Measurements from ENCODE around the gene DPEP3. TPM values are rescaled to one million over a fixed set of nuclear protein-coding genes. Genes with fewer than 3 reads are reported as not detected.

Gene DPEP3
- total RNA-seq, 2 donors from 2014 or later: not detected

- WGBS, 2 donors: 3% methylated on average over 43 to 55 of the region's 55 CpGs
- H3K9me3 ChIP-seq: no peaks in the 10 kb centered on the region
- peak; percentile 91 for ATAC-seq
- intact Hi-C loops (cut with DNase I): no loop called here
- TF ChIP-seq POLR2A (IDR thresholded peaks at IDR 0.05) (peak; percentile 35 to 82 (median 79)), CTCF (IDR thresholded peaks at IDR 0.05) (peak in 1 of 7 experiments; percentile 19)
- DNase-seq: peak; percentile 98 to 99 (median 99)
- peaks cover 67% of the 10 kb centered on the region for H3K4me1 ChIP-seq
- H3K27me3 ChIP-seq: no peaks in the 10 kb centered on the region
- H3K36me3 ChIP-seq (replicated peaks in 1 of 2; ENCODE audit: insufficient read depth in 1 of 2, low read depth in 2 of 2): no peaks in the 10 kb centered on the region
- H3K4me3 ChIP-seq: peak overlapping the region; percentile 72 to 87
- peak overlapping the region; percentile 81 to 97 (median 88) for H3K27ac ChIP-seq
Measured at GRCh38 chr16:67935402-67936123, 44.7 kb downstream of the DPEP3 start.

GRCh38 chr16:67935101-67935401 is 45.2 kb downstream of the DPEP3 start:
- Histone ChIP-seq H3K27me3 (no peaks in the 10 kb centered on the region), H3K4me1 (peaks cover 68% of the 10 kb centered on the region), H3K4me3 (peak overlapping the region in 1 of 2 donors; percentile 37), H3K27ac (peak overlapping the region; percentile 81 to 97 (median 88)), H3K36me3 (replicated peaks in 1 of 2; ENCODE audit: insufficient read depth in 1 of 2, low read depth in 2 of 2) (no peaks in the 10 kb centered on the region), H3K9me3 (no peaks in the 10 kb centered on the region)
- DNase-seq: no peak
- intact Hi-C loops (cut with DNase I): no loop called here
- ATAC-seq: no peak
- 19% methylated on average over 13 of the region's 13 CpGs for WGBS, 2 donors
- no peak for TF ChIP-seq POLR2A (IDR thresholded peaks at IDR 0.05)
- no peak for TF ChIP-seq CTCF (IDR thresholded peaks at IDR 0.05)

- Histone ChIP-seq H3K27me3 (no peaks in the 10 kb centered on the region), H3K27ac (peak overlapping the region in 3 of 4 donors; percentile 81 to 97 (median 91)), H3K4me1 (peaks cover 68% of the 10 kb centered on the region), H3K36me3 (replicated peaks in 1 of 2; ENCODE audit: insufficient read depth in 1 of 2, low read depth in 2 of 2) (no peaks in the 10 kb centered on the region), H3K9me3 (no peaks in the 10 kb centered on the region), H3K4me3 (peak overlapping the region in 1 of 2 donors; percentile 37)
- DNase-seq: peak in 1 of 4 donors; percentile 50
- intact Hi-C loops (cut with DNase I): no loop called here
- no peak for TF ChIP-seq CTCF (IDR thresholded peaks at IDR 0.05)
- TF ChIP-seq POLR2A (IDR thresholded peaks at IDR 0.05): no peak
- no peak for ATAC-seq
- WGBS, 2 donors: 36 to 52% methylated on average over 7 to 13 of the region's 13 CpGs
Measured at GRCh38 chr16:67934306-67935100, 45.8 kb downstream of the DPEP3 start.

GRCh38 chr16:67933805-67934204 is 46.5 kb downstream of the DPEP3 start:
- no peaks in the 10 kb centered on the region for H3K27me3 ChIP-seq
- H3K4me3 ChIP-seq: no peak overlapping the region
- peak overlapping the region in 3 of 4 donors; percentile 81 to 97 (median 91) for H3K27ac ChIP-seq
- no peak for TF ChIP-seq CTCF (IDR thresholded peaks at IDR 0.05)
- no peak for TF ChIP-seq POLR2A (IDR thresholded peaks at IDR 0.05)
- no peak for ATAC-seq
- intact Hi-C loops (cut with DNase I): no loop called here
- H3K36me3 ChIP-seq (replicated peaks in 1 of 2; ENCODE audit: insufficient read depth in 1 of 2, low read depth in 2 of 2): no peaks in the 10 kb centered on the region
- no peaks in the 10 kb centered on the region for H3K9me3 ChIP-seq
- H3K4me1 ChIP-seq: peaks cover 74% of the 10 kb centered on the region
- peak in 1 of 4 donors; percentile 15 for DNase-seq
- 59 to 77% methylated on average over 7 of the region's 7 CpGs for WGBS, 2 donors

All from body of pancreas (tissue), 4 donors.